ENCODE measurements around the gene TTC39B.

DNA sequence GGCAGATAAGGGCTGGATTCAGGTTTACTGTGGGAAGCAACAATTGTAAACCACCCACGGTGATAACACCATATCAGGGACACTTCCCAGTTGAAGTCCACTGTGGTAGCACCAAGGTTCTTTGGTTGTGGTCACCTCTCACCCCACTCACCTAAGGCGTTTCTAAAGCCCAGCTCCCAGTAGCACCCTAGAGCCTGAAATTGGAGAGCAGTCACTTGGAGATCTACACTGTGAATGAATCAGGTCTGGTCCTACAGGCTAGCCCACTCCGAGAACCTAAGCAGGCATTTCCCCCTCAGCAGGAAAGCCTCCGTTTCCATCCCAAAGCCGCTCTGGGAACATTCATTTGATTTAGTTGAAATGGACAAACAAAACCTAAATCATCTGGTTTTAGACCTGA, 191.3 kb downstream of the TTC39B start:
- TF ChIP-seq, protein P1, sequence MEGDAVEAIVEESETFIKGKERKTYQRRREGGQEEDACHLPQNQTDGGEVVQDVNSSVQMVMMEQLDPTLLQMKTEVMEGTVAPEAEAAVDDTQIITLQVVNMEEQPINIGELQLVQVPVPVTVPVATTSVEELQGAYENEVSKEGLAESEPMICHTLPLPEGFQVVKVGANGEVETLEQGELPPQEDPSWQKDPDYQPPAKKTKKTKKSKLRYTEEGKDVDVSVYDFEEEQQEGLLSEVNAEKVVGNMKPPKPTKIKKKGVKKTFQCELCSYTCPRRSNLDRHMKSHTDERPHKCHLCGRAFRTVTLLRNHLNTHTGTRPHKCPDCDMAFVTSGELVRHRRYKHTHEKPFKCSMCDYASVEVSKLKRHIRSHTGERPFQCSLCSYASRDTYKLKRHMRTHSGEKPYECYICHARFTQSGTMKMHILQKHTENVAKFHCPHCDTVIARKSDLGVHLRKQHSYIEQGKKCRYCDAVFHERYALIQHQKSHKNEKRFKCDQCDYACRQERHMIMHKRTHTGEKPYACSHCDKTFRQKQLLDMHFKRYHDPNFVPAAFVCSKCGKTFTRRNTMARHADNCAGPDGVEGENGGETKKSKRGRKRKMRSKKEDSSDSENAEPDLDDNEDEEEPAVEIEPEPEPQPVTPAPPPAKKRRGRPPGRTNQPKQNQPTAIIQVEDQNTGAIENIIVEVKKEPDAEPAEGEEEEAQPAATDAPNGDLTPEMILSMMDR (conservative IDR thresholded peaks at IDR 0.05; ENCODE audit: low read length): no peak
- TF ChIP-seq EZH2phosphoT487 (IDR thresholded peaks at IDR 0.05; ENCODE audit: borderline replicate concordance, low read depth, low read length): no peak

Data from OCI-LY7 (cell line).